ENCODE data around the gene SEC61A2. TPM values are rescaled to one million over a fixed set of nuclear protein-coding genes. Genes with fewer than 3 reads are reported as not detected.
"Not testable (repeated sequence)": the region's sequence is repeated elsewhere in the genome, so short reads cannot be mapped to it uniquely, and the experiment has no call there.

SEC61A2 gene
- total RNA-seq, result 18.3 TPM

- intact Hi-C loops (cut with DNase I), result no loop called here
These were observed at the start of gene SEC61A2 for GRCh38 chr10:12129222-12130111. Gene SEC61A2 (plus strand): TSS chr10:12129677. CDS start chr10:12129788, 111 bp downstream.

GRCh38 chr10:12081470-12081869 is 48.0 kb upstream of the SEC61A2 start:
- DNase-seq (ENCODE audit: low spot score) (no peak), ATAC-seq (no peak)
- intact Hi-C loops (cut with DNase I), result no loop called here

More at GRCh38 chr10:12129222-12130111, at the start of gene SEC61A2:
- peak; percentile 98 for ATAC-seq
- peak; percentile 99 for DNase-seq (ENCODE audit: low spot score)

GRCh38 chr10:12081879-12082557 is 47.5 kb upstream of the SEC61A2 start:
- ATAC-seq, result no peak
- DNase-seq (ENCODE audit: low spot score), result no peak
- intact Hi-C loops (cut with DNase I), result no loop called here

GRCh38 chr10:12088919-12089318 is 40.6 kb upstream of the SEC61A2 start:
- DNase-seq (ENCODE audit: low spot score) (no peak), ATAC-seq (no peak)
- intact Hi-C loops (cut with DNase I), result no loop called here

GRCh38 chr10:12091421-12091820 is 38.1 kb upstream of the SEC61A2 start:
- ATAC-seq (no peak), DNase-seq (ENCODE audit: low spot score) (no peak)
- intact Hi-C loops (cut with DNase I), result no loop called here

- ATAC-seq; DNase-seq (ENCODE audit: low spot score); intact Hi-C loops (cut with DNase I): not testable (repeated sequence)
These were observed 32.1 kb upstream of the SEC61A2 start for GRCh38 chr10:12097361-12097760.

- intact Hi-C loops (cut with DNase I), result no loop called here
- ATAC-seq (no peak), DNase-seq (ENCODE audit: low spot score) (no peak)
These were observed 31.7 kb upstream of the SEC61A2 start for GRCh38 chr10:12097791-12098190.

GRCh38 chr10:12098966-12099365 is 30.5 kb upstream of the SEC61A2 start:
- intact Hi-C loops (cut with DNase I), result no loop called here
- no peak for ATAC-seq
- no peak for DNase-seq (ENCODE audit: low spot score)

GRCh38 chr10:12103802-12104201 is 25.7 kb upstream of the SEC61A2 start:
- no peak for ATAC-seq
- intact Hi-C loops (cut with DNase I), result no loop called here
- DNase-seq (ENCODE audit: low spot score), result no peak

GRCh38 chr10:12107781-12108180 is 21.7 kb upstream of the SEC61A2 start:
- DNase-seq (ENCODE audit: low spot score), result no peak
- intact Hi-C loops (cut with DNase I), result no loop called here
- ATAC-seq, result no peak

GRCh38 chr10:12109286-12109685 is 20.2 kb upstream of the SEC61A2 start:
- ATAC-seq (no peak), DNase-seq (ENCODE audit: low spot score) (no peak)
- intact Hi-C loops (cut with DNase I), result no loop called here

- no peak for ATAC-seq
- DNase-seq (ENCODE audit: low spot score), result no peak
- intact Hi-C loops (cut with DNase I), result no loop called here
These were observed 17.9 kb upstream of the SEC61A2 start for GRCh38 chr10:12111528-12111927.

- no peak for ATAC-seq
- intact Hi-C loops (cut with DNase I), result no loop called here
- DNase-seq (ENCODE audit: low spot score), result no peak
These were observed 15.8 kb upstream of the SEC61A2 start for GRCh38 chr10:12113627-12114026.

GRCh38 chr10:12121673-12122072 is 7.8 kb upstream of the SEC61A2 start:
- ATAC-seq (no peak), DNase-seq (ENCODE audit: low spot score) (no peak)
- intact Hi-C loops (cut with DNase I), result no loop called here

- DNase-seq (ENCODE audit: low spot score) (no peak), ATAC-seq (peak; percentile 43)
- intact Hi-C loops (cut with DNase I), result no loop called here
These were observed 878 bp downstream of the SEC61A2 start for GRCh38 chr10:12130237-12130872.

GRCh38 chr10:12135631-12136030 is 6.2 kb downstream of the SEC61A2 start:
- no peak for ATAC-seq
- no peak for DNase-seq (ENCODE audit: low spot score)
- intact Hi-C loops (cut with DNase I), result no loop called here

GRCh38 chr10:12140038-12140437 is 10.6 kb downstream of the SEC61A2 start:
- no peak for ATAC-seq
- intact Hi-C loops (cut with DNase I), result no loop called here
- DNase-seq (ENCODE audit: low spot score), result no peak

- no peak for ATAC-seq
- intact Hi-C loops (cut with DNase I), result no loop called here
- DNase-seq (ENCODE audit: low spot score), result no peak
These were observed 15.1 kb downstream of the SEC61A2 start for GRCh38 chr10:12144538-12144937.

- DNase-seq (ENCODE audit: low spot score) (no peak), ATAC-seq (no peak)
- intact Hi-C loops (cut with DNase I), result no loop called here
These were observed 20.7 kb downstream of the SEC61A2 start for GRCh38 chr10:12150163-12150562.

- intact Hi-C loops (cut with DNase I), result no loop called here
- no peak for DNase-seq (ENCODE audit: low spot score)
- ATAC-seq, result no peak
These were observed 25.0 kb downstream of the SEC61A2 start for GRCh38 chr10:12154516-12154915.

Data from sciatic nerve (tissue), 2 donors.